ENCODE results near the gene FRMD1.

Gene FRMD1

GRCh38 chr6:168025831-168026710 lies 52.9 kb downstream of the FRMD1 start:
- DNase-seq (ENCODE audit: low spot score) = no peak

DNA sequence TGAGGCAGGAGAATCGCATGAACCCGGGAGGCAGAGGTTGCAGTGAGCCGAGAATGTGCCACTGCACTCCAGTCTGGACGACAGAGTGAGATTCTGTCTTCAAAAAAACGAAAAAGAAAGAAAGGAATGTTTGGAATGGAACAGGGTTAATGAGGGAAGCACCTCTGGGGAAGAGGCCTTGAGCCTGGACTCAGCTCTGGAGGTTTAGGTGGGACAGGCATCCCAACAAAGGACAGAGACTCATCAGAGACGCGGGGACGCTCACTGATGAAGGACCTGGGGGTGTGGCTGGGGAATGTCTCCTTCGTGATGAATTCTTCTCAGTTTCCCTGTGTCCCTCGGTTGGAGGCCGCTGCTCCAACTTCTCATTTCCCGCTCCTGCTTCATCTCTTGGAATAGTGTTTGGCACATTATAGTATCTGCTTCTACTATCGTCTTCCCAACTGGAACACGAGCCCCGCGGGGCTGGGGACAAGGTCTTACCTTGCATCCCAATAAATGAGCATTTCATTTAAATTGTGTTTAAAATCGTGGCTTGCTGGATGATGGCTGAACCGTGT lies 54.0 kb downstream of the FRMD1 start:
- DNase-seq (ENCODE audit: low spot score) = no peak

DNA sequence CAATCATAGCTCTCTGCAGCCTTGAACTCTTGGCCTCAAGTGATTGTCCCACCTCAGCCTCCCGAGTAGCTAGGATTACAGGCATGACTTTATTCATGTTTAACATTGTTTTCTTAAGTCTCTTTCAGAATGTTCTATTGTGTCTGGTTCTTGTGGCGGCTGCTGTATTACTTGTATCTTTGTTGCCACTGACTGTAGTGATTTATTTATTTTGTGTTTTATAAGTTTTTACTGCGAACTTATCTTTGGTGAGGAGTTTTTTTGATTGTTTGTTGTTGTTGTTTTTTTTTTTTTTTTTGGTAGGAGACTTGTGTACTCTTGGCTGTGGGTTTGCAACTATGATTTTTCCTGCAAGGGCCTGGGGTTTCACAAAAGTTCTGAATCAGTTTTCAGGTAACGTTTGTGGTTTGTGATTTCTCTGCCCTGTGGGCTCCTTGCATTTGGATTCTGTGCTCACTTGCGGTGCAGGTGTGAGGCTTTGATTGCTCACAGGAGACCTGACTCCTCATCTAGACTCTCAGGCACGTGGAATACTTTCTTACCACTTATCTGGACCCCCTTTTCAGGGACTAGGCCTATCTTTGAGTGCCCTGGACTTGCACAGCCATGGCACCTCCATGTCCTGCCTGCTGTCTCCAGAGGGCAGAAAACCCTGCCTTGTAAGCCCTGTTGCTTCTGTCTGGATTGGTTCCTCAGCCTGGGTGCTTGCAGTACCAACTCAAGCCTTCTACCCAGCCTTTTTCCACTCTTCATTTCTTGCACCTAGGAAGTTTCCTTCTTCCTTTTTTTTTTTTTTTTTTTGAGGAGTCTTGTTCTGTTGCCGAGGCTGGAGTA lies 56.3 kb downstream of the FRMD1 start:
- DNase-seq (ENCODE audit: low spot score) = no peak

DNA sequence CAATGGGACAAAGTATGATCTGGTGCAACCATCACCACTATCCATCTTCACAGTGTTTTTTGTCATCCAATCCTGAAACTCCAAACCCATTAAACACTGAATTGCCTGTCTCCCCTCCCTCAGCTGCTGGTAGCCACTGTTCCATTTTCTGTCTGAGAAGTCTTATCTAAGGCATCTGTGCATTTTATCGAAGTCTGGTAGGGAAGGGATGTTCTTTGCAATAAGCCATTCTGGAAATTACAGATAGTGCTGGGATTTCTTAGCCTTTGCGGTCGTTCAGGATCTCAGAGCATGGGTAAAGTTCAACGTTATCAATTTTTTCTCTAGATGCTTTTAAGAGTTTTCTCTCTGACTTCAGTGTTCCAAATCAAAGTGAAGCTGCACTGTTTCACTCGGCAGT lies 57.4 kb downstream of the FRMD1 start:
- no peak for DNase-seq (ENCODE audit: low spot score)

GRCh38 chr6:168020242-168020641 lies 58.8 kb downstream of the FRMD1 start:
- DNase-seq (ENCODE audit: low spot score) = no peak

DNA sequence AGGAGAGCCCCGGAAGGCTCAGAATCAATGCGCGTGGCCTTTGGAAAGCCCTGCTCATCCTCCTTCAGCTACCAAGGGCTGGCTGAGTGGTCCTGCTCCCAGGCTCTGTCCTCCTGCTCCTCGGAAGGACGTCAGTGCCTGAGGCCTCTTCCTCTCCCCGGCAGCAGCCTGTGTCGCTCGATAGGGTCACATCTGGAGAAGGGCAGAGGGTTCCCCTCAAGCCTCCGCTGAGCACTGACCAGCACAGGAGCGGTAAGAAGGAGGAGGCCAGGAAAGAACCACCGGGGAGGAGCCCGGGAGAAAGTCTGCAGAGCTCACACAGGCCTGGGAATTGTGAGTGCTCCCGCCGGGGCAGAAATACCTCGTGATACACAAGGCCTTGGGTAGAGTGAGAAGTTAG lies 60.3 kb downstream of the FRMD1 start:
- no peak for DNase-seq (ENCODE audit: low spot score)

DNA sequence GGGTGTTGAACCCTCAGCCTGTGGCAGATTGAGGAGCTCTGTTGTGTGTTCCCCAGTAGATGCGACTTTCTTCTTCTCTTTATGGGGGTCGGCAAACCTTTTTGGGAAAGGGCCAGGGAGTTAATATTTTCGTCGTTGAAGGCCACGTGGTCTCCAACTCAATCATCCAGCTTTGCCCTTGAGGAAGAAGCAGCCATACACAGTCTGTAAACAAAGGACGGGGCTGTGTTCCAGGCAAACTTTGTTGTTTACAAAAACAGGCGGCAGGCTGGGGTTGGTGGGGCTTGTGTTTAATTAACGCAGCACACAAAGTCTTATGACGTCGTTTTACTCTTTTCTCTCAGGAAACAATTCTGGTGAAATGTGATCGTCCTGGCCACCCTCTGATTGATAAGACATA lies 61.4 kb downstream of the FRMD1 start:
- DNase-seq (ENCODE audit: low spot score) = no peak

GRCh38 chr6:168016721-168017525 lies 62.1 kb downstream of the FRMD1 start:
- no peak for DNase-seq (ENCODE audit: low spot score)

DNA sequence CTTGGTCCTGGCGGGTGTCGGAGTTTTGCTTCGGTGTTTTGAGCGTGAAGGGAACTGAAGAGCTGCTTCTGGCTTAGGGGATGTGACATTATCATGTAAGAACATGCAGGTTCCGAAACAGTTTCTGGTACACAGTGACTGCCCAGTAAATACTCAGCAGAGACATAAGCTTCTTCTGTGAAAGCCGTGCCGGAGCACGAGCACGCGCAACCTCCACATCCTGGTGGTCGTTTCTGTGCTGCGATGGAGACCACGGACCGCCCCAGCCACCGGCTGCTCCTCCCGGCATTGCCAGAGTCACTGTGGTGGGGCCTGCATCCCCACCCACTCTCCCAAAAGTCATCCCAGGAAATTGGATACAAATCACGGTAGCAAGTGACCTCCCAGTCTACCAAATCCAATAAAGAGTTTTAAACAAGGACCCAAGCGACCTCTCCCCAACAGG lies 62.8 kb downstream of the FRMD1 start:
- no peak for DNase-seq (ENCODE audit: low spot score)

GRCh38 chr6:168015482-168016175 lies 63.4 kb downstream of the FRMD1 start:
- DNase-seq (ENCODE audit: low spot score) = no peak

DNA sequence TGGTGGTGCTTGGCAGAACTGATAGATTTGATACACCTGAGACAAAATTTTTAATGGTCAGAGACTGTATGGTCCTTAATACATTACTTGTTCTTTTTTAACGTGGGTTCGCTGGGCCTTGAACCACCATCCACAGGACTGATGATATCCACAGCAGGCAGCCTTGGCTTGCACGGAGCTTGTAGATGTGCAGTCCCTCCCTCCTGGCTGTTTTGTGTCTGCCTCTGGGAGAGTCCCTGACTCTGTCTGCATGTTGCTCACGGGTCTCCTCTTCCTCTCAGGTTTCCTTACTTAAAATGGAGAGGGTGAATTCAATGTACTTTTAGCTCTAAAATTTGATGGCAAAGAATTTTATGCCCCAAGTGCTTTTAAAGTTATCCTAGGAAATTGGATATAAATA lies 64.0 kb downstream of the FRMD1 start:
- DNase-seq (ENCODE audit: low spot score) = no peak

DNA sequence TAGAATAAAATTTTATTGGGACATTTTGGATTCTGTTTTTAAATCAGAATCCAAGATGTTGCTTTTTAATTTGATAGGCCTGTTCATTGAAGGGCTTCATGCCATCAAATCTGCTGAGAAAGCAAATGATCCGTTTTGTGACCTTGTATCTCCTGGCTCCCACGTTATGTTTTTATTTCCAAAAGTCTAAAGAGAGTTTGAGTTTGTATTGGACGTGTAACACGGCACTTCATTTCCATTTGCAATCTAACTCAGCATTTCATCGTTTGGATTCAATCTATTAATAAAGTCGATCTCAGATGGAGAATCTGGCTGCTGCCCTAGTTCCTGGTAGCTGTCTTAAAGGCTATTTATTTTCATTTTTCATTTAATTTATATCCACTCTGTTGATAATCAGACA lies 64.6 kb downstream of the FRMD1 start:
- no peak for DNase-seq (ENCODE audit: low spot score)

DNA sequence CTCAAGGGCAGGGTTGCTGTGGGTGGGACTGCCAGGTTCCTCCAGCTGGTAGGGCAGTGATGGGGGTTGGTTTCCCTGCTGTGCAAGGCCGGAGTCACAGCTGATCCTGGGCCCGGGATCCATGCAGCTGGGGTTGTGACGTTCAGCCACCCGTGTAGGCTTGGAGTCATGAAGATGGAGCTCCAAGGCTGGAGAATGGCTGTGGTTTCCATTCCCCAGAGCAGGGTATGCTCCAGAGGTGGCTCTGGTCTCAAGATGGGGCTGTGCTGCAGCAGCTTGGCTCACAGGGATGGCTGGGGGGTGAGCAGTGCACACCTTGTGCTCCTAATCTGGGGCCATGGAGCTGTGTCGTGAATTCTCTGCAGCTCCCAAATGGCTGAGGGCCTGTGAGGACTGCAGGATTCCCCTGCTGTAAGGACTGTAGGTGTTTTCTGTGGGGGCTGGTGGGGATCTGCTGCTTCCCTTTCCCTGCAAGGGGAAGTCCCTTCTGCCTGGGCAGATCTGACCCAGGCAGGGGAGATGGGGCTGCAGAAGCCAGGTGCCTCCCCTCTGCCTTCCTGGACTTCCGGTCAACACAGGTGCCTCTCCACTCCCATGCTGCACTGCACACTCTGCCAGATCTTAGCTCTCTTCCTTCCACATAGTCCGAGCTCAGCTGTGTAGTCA lies 65.6 kb downstream of the FRMD1 start:
- DNase-seq (ENCODE audit: low spot score) = no peak

- no peak for DNase-seq (ENCODE audit: low spot score)
Measured at GRCh38 chr6:168012431-168013249, 66.4 kb downstream of the FRMD1 start.

DNA sequence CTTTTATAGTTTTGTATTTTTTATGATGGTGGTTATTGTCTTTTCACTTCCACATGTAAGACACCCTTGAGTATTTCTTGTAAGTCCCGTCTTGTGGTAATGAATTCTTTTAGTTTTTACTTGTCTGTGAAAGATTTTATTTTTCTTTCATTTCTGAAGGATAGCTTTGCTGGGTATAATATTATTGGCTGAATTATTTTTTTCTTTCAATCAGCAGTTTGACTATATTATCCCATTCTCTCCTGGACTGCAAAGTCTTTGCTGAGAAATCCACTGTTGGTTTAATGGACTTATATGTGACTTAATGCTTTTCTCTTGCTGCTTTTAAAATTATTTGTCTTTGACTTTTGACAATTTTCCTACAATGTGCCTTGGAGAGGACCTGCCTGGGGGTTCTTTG lies 67.7 kb downstream of the FRMD1 start:
- DNase-seq (ENCODE audit: low spot score) = no peak

GRCh38 chr6:168009331-168009730 lies 69.7 kb downstream of the FRMD1 start:
- no peak for DNase-seq (ENCODE audit: low spot score)

- DNase-seq (ENCODE audit: low spot score) = no peak
Measured at GRCh38 chr6:168007592-168008338, 71.2 kb downstream of the FRMD1 start.

GRCh38 chr6:168005796-168006195 lies 73.2 kb downstream of the FRMD1 start:
- DNase-seq (ENCODE audit: low spot score) = no peak

- DNase-seq (ENCODE audit: low spot score) = no peak
Measured at GRCh38 chr6:168004945-168005344, 74.1 kb downstream of the FRMD1 start.
